ENCODE data around the gene ARMH2.

Gene ARMH2

DNA sequence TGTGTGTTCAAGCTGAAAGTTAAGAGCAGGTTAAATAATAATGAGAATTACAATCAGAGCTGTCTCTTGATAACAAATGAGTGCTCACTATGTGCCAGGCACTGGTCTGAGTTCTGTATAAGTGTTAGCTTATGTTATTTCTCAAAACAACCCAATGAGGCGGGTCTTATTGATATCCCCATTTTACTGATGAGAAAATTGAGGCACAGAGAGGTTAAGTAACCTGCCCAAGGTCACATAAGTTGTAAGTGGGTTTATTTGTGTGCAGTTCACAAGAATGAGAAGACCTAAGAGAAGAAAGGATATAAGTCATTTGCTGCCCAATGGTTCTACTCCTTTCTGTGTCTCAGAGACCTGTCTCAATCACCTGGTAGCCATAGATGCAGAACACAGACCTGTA, 34.1 kb upstream of the ARMH2 start:
- Histone ChIP-seq H3K27ac (ENCODE audit: low read depth, low read length, severe bottlenecking) (no peak overlapping the region), H3K4me1 (ENCODE audit: control insufficient read depth, insufficient read depth, low read length, poor library complexity, severe bottlenecking) (no peaks in the 10 kb centered on the region), H3K4me3 (ENCODE audit: extremely low read depth, insufficient read depth, low read length, poor library complexity, severe bottlenecking) (no peak overlapping the region), H3K36me3 (ENCODE audit: control insufficient read depth, insufficient read depth, low read length) (no peaks in the 10 kb centered on the region), H3K9me3 (ENCODE audit: control insufficient read depth, low read length) (no peaks in the 10 kb centered on the region)
- WGBS, 2 experiments (ENCODE audit: insufficient coverage in 2 of 2): 100% methylated on average over 1 of the region's 1 CpG; no CpG with 5 or more reads in 1 of the 2 experiments

- H3K36me3 ChIP-seq (ENCODE audit: control insufficient read depth, insufficient read depth, low read length): no peaks in the 10 kb centered on the region
- no peaks in the 10 kb centered on the region for H3K4me1 ChIP-seq (ENCODE audit: control insufficient read depth, insufficient read depth, low read length, poor library complexity, severe bottlenecking)
- no peak overlapping the region for H3K27ac ChIP-seq (ENCODE audit: low read depth, low read length, severe bottlenecking)
- WGBS, 2 experiments (ENCODE audit: insufficient coverage in 2 of 2): 82 to 93% methylated on average over 6 to 7 of the region's 10 CpGs
- no peaks in the 10 kb centered on the region for H3K9me3 ChIP-seq (ENCODE audit: control insufficient read depth, low read length)
- no peak overlapping the region for H3K4me3 ChIP-seq (ENCODE audit: extremely low read depth, insufficient read depth, low read length, poor library complexity, severe bottlenecking)
Observed at GRCh38 chr6:24831771-24832716, 33.3 kb upstream of the ARMH2 start.

- no peaks in the 10 kb centered on the region for H3K4me1 ChIP-seq (ENCODE audit: control insufficient read depth, insufficient read depth, low read length, poor library complexity, severe bottlenecking)
- H3K4me3 ChIP-seq (ENCODE audit: extremely low read depth, insufficient read depth, low read length, poor library complexity, severe bottlenecking): no peak overlapping the region
- no peaks in the 10 kb centered on the region for H3K36me3 ChIP-seq (ENCODE audit: control insufficient read depth, insufficient read depth, low read length)
- H3K27ac ChIP-seq (ENCODE audit: low read depth, low read length, severe bottlenecking): no peak overlapping the region
- no peaks in the 10 kb centered on the region for H3K9me3 ChIP-seq (ENCODE audit: control insufficient read depth, low read length)
- WGBS, 2 experiments (ENCODE audit: insufficient coverage in 2 of 2): 100% methylated on average over 1 of the region's 3 CpGs; no CpG with 5 or more reads in 1 of the 2 experiments
Observed at GRCh38 chr6:24829657-24830056, 30.9 kb upstream of the ARMH2 start.

DNA sequence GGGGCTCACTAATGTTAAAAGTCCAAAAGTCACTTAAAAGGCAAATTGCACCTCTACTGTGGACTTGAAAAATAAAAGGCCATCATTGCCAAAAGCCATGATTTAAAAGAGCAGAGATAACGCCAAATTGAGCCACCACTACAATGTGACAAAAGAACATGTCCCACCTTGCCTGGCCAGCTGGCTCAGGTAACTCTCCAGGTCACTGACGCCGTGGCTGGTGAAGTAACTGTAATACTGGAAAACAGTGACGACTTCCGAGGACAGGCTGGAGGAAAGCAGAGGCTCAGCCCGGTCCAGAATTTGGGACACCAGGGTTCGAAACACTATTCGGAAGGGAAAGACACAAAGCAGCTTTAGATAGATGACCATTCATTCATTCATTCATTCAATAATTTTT, 29.3 kb upstream of the ARMH2 start:
- no peak overlapping the region for H3K27ac ChIP-seq (ENCODE audit: low read depth, low read length, severe bottlenecking)
- H3K9me3 ChIP-seq (ENCODE audit: control insufficient read depth, low read length): no peaks in the 10 kb centered on the region
- no peaks in the 10 kb centered on the region for H3K4me1 ChIP-seq (ENCODE audit: control insufficient read depth, insufficient read depth, low read length, poor library complexity, severe bottlenecking)
- no peak overlapping the region for H3K4me3 ChIP-seq (ENCODE audit: extremely low read depth, insufficient read depth, low read length, poor library complexity, severe bottlenecking)
- no peaks in the 10 kb centered on the region for H3K36me3 ChIP-seq (ENCODE audit: control insufficient read depth, insufficient read depth, low read length)
- WGBS, 2 experiments (ENCODE audit: insufficient coverage in 2 of 2): 78 to 92% methylated on average over 5 to 6 of the region's 8 CpGs

- Histone ChIP-seq H3K4me3 (ENCODE audit: extremely low read depth, insufficient read depth, low read length, poor library complexity, severe bottlenecking) (no peak overlapping the region), H3K36me3 (ENCODE audit: control insufficient read depth, insufficient read depth, low read length) (no peaks in the 10 kb centered on the region), H3K4me1 (ENCODE audit: control insufficient read depth, insufficient read depth, low read length, poor library complexity, severe bottlenecking) (no peaks in the 10 kb centered on the region), H3K27ac (ENCODE audit: low read depth, low read length, severe bottlenecking) (no peak overlapping the region), H3K9me3 (ENCODE audit: control insufficient read depth, low read length) (no peaks in the 10 kb centered on the region)
- 100% methylated on average over 1 of the region's 3 CpGs; no CpG with 5 or more reads in 1 of the 2 experiments for WGBS, 2 experiments (ENCODE audit: insufficient coverage in 2 of 2)
Observed at GRCh38 chr6:24827162-24827561, 28.4 kb upstream of the ARMH2 start.

GRCh38 chr6:24825130-24825630, 26.5 kb upstream of the ARMH2 start:
- Histone ChIP-seq H3K36me3 (ENCODE audit: control insufficient read depth, insufficient read depth, low read length) (no peaks in the 10 kb centered on the region), H3K4me1 (ENCODE audit: control insufficient read depth, insufficient read depth, low read length, poor library complexity, severe bottlenecking) (no peaks in the 10 kb centered on the region), H3K27ac (ENCODE audit: low read depth, low read length, severe bottlenecking) (no peak overlapping the region), H3K9me3 (ENCODE audit: control insufficient read depth, low read length) (no peaks in the 10 kb centered on the region), H3K4me3 (ENCODE audit: extremely low read depth, insufficient read depth, low read length, poor library complexity, severe bottlenecking) (no peak overlapping the region)
- 83 to 86% methylated on average over 2 of the region's 2 CpGs for WGBS, 2 experiments (ENCODE audit: insufficient coverage in 2 of 2)

- Histone ChIP-seq H3K4me3 (ENCODE audit: extremely low read depth, insufficient read depth, low read length, poor library complexity, severe bottlenecking) (no peak overlapping the region), H3K36me3 (ENCODE audit: control insufficient read depth, insufficient read depth, low read length) (no peaks in the 10 kb centered on the region), H3K4me1 (ENCODE audit: control insufficient read depth, insufficient read depth, low read length, poor library complexity, severe bottlenecking) (no peaks in the 10 kb centered on the region), H3K9me3 (ENCODE audit: control insufficient read depth, low read length) (no peaks in the 10 kb centered on the region), H3K27ac (ENCODE audit: low read depth, low read length, severe bottlenecking) (no peak overlapping the region)
- WGBS, 2 experiments (ENCODE audit: insufficient coverage in 2 of 2): 93 to 100% methylated on average over 2 to 3 of the region's 6 CpGs
Observed at GRCh38 chr6:24824142-24824938, 25.6 kb upstream of the ARMH2 start.

GRCh38 chr6:24823185-24823584, 24.5 kb upstream of the ARMH2 start:
- Histone ChIP-seq H3K4me1 (ENCODE audit: control insufficient read depth, insufficient read depth, low read length, poor library complexity, severe bottlenecking) (no peaks in the 10 kb centered on the region), H3K36me3 (ENCODE audit: control insufficient read depth, insufficient read depth, low read length) (no peaks in the 10 kb centered on the region), H3K4me3 (ENCODE audit: extremely low read depth, insufficient read depth, low read length, poor library complexity, severe bottlenecking) (no peak overlapping the region), H3K27ac (ENCODE audit: low read depth, low read length, severe bottlenecking) (no peak overlapping the region), H3K9me3 (ENCODE audit: control insufficient read depth, low read length) (no peaks in the 10 kb centered on the region)
- WGBS, 2 experiments (ENCODE audit: insufficient coverage in 2 of 2): 90% methylated on average over 2 of the region's 2 CpGs; no CpG with 5 or more reads in 1 of the 2 experiments

DNA sequence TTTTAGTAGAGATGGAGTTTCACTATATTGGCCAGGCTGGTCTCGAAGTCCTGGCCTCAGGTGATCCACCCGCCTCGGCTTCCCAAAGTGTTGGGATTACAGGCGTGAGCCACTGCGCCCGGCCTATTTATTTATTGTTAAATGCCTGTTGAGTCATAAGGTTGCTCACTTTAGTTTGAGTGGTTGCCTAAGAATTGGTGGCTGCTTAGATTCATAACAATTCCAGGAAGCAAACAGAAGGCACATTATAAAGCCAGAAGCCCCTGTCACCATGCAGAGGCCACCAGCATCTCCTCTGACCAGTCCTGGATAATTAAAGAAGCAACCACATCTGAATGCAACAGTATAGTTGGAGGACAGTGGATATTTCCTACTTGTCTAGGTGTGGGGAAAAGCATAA, 24.0 kb upstream of the ARMH2 start:
- no peak overlapping the region for H3K4me3 ChIP-seq (ENCODE audit: extremely low read depth, insufficient read depth, low read length, poor library complexity, severe bottlenecking)
- 91 to 95% methylated on average over 4 to 6 of the region's 6 CpGs for WGBS, 2 experiments (ENCODE audit: insufficient coverage in 2 of 2)
- H3K27ac ChIP-seq (ENCODE audit: low read depth, low read length, severe bottlenecking): no peak overlapping the region
- H3K9me3 ChIP-seq (ENCODE audit: control insufficient read depth, low read length): no peaks in the 10 kb centered on the region
- H3K36me3 ChIP-seq (ENCODE audit: control insufficient read depth, insufficient read depth, low read length): no peaks in the 10 kb centered on the region
- no peaks in the 10 kb centered on the region for H3K4me1 ChIP-seq (ENCODE audit: control insufficient read depth, insufficient read depth, low read length, poor library complexity, severe bottlenecking)

DNA sequence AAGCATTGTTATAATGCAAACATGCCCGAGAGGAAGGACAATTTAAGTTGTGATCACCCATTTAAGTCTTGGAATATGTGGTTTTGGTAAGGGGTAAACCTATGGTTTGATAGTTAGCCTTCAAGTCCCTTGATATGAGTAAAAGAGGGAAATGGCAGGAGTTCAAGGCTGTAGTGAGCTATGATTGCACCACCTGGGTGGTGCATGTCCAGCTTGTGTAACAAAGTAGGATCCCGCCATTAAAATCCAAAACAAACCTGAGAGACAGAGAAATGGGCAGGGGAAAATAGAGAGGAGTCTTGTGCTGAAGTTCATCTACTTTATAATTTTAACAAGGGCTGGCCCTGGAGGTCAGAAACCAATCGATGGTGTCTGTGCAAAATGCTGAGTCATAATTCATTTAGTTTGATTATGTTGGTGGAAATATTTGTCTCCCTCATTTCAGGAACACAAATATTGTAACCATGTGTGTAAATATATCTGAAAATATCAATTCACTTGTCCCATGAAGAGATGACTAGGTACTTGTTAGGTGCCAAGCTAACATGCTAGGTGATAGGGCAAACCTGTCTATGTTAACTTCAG, 23.2 kb upstream of the ARMH2 start:
- Histone ChIP-seq H3K4me1 (ENCODE audit: control insufficient read depth, insufficient read depth, low read length, poor library complexity, severe bottlenecking) (no peaks in the 10 kb centered on the region), H3K4me3 (ENCODE audit: extremely low read depth, insufficient read depth, low read length, poor library complexity, severe bottlenecking) (no peak overlapping the region), H3K9me3 (ENCODE audit: control insufficient read depth, low read length) (no peaks in the 10 kb centered on the region), H3K36me3 (ENCODE audit: control insufficient read depth, insufficient read depth, low read length) (no peaks in the 10 kb centered on the region), H3K27ac (ENCODE audit: low read depth, low read length, severe bottlenecking) (no peak overlapping the region)
- 94 to 100% methylated on average over 2 of the region's 3 CpGs for WGBS, 2 experiments (ENCODE audit: insufficient coverage in 2 of 2)
